Activated T-cell treated with anti-CD3 and anti-CD28 coated beads for 24 hours (primary cell): ENCODE data around the gene NSUN3.

Experiments
- DNase-seq: peaks from one replicate; pipeline ENCODE4 v3.0.0-alpha.2; 2020; ENCODE audit warnings: low read depth

NSUN3 gene

DNA sequence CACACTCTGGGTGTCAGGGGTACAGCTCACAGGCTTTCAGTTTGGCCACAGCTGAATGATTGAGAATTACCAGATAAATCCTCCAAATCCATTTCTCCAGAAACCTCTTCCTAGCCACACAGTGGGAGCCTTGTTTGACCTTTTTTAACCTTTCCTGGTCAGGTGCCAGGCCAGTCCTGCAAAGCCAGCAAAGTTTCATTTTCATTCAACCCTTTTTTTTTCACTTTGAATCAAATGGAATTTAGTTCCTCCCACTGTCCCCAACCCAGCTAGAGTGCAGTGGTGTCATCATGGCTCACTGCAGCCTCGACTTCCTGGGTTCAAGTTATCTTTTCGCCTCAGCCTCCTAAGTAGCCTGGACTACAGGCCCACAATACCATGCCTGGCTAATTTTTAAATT lies 67.8 kb downstream of the NSUN3 start:
- DNase-seq = no peak

- no peak for DNase-seq
These were observed 69.9 kb downstream of the NSUN3 start for GRCh38 chr3:94132777-94133176.

GRCh38 chr3:94136133-94136532 lies 73.3 kb downstream of the NSUN3 start:
- no peak for DNase-seq

DNA sequence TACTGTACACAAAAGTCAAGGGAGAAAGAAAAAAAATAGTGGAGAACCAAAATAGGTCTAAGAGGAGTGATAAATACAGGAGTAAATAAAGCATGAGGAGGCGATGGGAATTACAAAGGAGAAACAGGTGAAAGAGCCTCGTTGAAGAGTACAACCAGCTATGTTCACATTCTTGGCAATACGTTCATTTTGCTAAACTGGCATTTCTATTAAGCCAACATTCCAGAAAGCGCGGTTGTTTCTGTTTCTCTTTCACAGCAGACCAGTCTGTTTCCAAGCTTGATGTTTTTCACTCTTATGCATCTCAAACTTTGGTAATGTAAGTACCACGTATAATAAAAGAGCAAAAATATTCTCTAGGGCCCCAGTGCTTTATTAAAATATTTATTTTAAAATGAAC lies 74.5 kb downstream of the NSUN3 start:
- no peak for DNase-seq

DNA sequence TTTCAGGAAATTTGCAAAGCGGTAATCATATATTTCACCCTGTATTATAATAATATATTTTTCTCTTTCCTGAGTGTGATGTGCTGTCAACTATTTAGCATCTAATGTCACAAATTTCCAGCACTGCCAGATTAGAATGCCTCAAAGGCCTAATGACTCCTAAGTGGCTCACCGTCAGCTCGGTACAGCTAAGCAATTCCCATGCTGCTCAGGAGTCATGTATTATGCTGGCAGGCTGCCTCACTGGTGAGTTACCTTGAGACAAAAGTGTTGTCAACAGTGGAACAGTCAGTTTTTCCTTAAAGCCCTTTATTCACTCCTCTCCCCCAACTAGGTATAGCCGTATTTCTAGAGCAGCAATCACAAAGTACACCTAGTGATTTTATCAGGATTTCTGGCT lies 83.6 kb downstream of the NSUN3 start:
- no peak for DNase-seq

DNA sequence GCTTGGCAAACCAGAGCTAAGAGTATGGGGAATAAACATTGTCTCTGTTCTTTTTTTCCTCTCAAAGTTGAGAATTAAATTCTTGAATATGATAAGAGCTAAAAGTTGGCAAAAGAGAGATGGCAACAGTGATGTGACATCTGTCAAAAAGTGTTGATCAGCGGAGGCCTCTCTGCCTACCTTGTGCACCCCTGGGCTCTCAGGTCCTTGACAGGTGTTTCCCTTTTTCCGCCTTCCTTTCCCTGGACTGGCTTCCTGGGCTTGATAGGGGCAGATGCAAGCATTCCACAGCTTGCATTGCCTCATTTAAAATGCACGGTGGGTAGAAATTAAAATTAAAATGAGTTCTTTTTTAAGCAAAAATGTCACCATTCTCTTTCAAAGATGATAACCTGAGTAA lies 84.2 kb downstream of the NSUN3 start:
- DNase-seq = no peak

DNA sequence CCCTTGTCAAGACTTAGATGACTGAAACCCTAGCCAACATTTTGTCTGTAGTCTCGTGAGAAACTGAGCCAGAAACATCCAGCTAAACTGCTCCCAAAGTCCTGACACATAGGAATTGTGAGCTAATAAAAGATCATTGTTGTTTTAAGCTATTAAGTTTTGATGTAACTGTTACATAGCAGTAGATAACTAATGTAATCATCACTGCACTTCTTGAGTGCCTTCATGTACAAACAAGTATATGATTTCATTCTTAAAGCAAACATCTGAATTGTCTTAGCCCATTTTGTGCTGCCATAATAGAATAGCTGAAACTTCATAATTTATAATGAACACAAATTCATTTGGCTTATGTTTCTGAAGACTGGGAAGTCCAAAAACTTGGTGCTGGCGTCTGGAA lies 87.3 kb downstream of the NSUN3 start:
- no peak for DNase-seq

GRCh38 chr3:94156626-94157025 lies 93.8 kb downstream of the NSUN3 start:
- no peak for DNase-seq

DNA sequence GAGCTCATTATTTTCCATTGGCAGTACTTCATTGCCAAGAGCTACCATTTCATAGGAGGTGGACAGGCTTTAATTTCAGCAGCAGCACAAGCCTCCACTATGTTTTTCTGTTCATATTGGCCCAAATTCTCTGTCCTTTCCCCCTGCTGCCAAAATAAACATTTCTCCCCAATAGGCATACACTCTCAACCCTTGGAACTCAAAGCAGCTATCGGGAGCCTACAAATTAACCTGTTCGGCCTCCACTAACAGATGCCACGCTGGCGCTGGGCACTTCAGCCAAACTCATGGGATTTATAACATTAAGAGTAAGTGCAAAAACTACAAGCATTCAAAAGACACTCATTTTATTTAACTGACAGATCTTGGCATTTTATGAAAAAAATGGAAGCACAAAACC lies 95.7 kb downstream of the NSUN3 start:
- no peak for DNase-seq

GRCh38 chr3:94159062-94159828 lies 96.4 kb downstream of the NSUN3 start:
- no peak for DNase-seq

DNA sequence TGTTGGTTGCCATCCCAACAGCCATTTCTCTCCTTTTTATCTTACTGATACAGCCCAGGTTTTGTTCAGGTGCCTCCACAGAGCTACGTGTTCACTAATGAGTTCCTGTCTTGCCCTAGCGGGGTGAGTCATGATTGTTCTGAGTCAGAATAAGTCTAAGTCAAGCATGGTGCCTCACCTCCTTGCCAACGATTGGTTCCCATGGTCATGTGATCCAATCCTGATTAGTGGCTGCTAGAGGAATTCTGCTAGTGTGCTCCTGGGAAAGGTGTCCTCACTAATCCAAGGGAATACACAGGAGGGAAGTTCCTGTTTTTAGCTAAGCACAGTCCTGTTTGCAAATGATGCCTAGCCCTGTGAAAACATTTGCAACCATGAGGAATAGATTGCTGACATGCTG lies 99.8 kb downstream of the NSUN3 start:
- DNase-seq = no peak

GRCh38 chr3:94167346-94167745 lies 104.5 kb downstream of the NSUN3 start:
- DNase-seq = no peak

GRCh38 chr3:94167796-94168195 lies 104.9 kb downstream of the NSUN3 start:
- no peak for DNase-seq

GRCh38 chr3:94171954-94172353 lies 109.1 kb downstream of the NSUN3 start:
- DNase-seq = no peak

DNA sequence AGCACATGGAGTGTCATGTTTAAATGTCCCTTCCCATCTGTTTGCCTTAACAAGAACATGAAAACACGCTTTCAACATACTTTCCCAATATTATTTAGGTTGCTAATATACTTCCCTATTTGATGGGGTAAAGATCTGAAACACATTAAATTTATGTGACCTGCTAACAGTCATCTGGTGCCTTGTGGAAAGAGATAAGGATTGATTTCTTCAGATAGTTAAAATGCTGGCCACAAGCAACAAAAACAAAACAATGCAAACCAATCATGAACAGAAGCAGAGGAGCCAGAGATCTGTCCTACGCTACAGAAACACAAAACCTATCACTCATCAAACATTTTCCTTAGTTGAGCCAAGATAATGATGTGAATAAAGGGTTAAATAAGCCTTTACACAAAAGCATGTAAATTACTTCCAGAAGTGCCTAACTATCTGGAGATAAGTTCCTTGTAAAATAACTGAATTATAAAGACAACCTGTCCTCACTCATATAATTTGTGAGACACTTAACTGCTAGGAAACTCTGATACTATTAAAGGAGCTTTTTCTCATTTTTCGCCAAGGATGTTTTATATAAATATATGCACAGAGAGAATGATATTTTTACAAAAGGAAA lies 109.9 kb downstream of the NSUN3 start:
- DNase-seq = no peak

DNA sequence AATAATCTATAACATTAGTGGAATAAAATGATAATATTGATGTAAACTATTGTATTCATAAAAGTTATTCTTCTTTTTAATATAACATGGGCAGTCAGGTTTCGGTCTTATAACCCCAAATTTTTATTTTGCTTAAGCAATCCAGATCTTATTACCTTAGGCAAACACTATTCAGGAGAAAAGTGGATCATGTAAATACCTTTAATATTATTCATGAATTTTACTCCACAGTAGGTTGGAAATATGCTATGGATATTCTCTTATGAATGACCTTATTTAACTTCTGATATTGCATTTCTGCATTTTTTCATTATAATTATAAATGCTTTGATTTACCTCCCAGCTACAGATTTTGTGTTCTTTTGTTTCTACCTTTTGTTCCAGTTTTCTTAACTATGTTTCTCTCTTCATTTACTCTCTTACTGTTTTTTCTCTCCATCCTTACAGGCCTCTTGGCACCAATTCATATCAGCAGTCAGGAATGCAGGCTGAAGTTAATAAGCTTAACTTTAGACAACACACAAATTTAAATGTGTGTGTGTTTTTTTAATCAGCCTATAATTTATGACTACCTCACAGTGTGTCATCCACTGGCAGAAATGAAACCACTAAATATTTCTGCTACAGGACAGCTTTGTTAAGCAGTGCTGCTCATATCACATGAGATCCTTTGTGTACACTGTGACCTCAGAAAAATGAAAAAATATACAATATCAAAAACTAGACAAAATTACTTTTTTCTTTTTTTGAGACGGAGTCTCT lies 111.0 kb downstream of the NSUN3 start:
- no peak for DNase-seq

- no peak for DNase-seq
These were observed 112.8 kb downstream of the NSUN3 start for GRCh38 chr3:94175677-94176076.

- no peak for DNase-seq
These were observed 114.3 kb downstream of the NSUN3 start for GRCh38 chr3:94176988-94177745.
